Non-pigmented ciliary epithelial cell (primary cell): ENCODE measurements around the gene GLA.
A peak's percentile ranks its signal among the peaks of the same experiment; 100 is the strongest.

Experiments
- DNase-seq: peaks from one replicate; pipeline ENCODE4 v3.0.0-alpha.2; 2010; ENCODE audit warnings: low read depth

GLA gene

GRCh38 chrX:101407748-101408531, at the start of gene GLA, which contains the start of gene HNRNPH2:
Gene GLA (minus strand): TSS chrX:101407925. CDS start chrX:101407903, 22 bp downstream.
Gene HNRNPH2 (plus strand): TSS chrX:101408222. CDS start chrX:101411989, 3,767 bp downstream.
- DNase-seq: peak; percentile 93

- DNase-seq: no peak
Measured at GRCh38 chrX:101452056-101452455, 44.3 kb upstream of the GLA start.

- DNase-seq: no peak
Measured at GRCh38 chrX:101450961-101451360, 43.2 kb upstream of the GLA start.

GRCh38 chrX:101450085-101450484, 42.4 kb upstream of the GLA start:
- DNase-seq: no peak

GRCh38 chrX:101449279-101449678, 41.6 kb upstream of the GLA start:
- DNase-seq: no peak

- DNase-seq: no peak
Measured at GRCh38 chrX:101442085-101442484, 34.4 kb upstream of the GLA start.

GRCh38 chrX:101430457-101431078, 22.8 kb upstream of the GLA start:
- DNase-seq: no peak

- DNase-seq: no peak
Measured at GRCh38 chrX:101429934-101430333, 22.2 kb upstream of the GLA start.

- no peak for DNase-seq
Measured at GRCh38 chrX:101427954-101428353, 20.2 kb upstream of the GLA start.

GRCh38 chrX:101419489-101419888, 11.8 kb upstream of the GLA start:
- no peak for DNase-seq

GRCh38 chrX:101417981-101418841, 10.5 kb upstream of the GLA start:
- DNase-seq: no peak

- DNase-seq: no peak
Measured at GRCh38 chrX:101417190-101417589, 9.5 kb upstream of the GLA start.

GRCh38 chrX:101416691-101417090, 9.0 kb upstream of the GLA start:
- DNase-seq: no peak

GRCh38 chrX:101415180-101416145, 7.7 kb upstream of the GLA start:
- DNase-seq: no peak

GRCh38 chrX:101411984-101412383, 4.3 kb upstream of the GLA start:
- DNase-seq: no peak

- no peak for DNase-seq
Measured at GRCh38 chrX:101410461-101410860, 2.7 kb upstream of the GLA start.

GRCh38 chrX:101409043-101409442, 1.3 kb upstream of the GLA start:
- DNase-seq: no peak

GRCh38 chrX:101408532-101408841, 762 bp upstream of the GLA start:
- DNase-seq: no peak

- DNase-seq: no peak
Measured at GRCh38 chrX:101407167-101407747, 468 bp downstream of the GLA start.

- no peak for DNase-seq
Measured at GRCh38 chrX:101399825-101400224, 7.9 kb downstream of the GLA start.

GRCh38 chrX:101398694-101399093, 9.0 kb downstream of the GLA start:
- no peak for DNase-seq
